Neural cell (in vitro differentiated cells): ENCODE data around the gene SLC29A1. TPM values are rescaled to one million over a fixed set of nuclear protein-coding genes. Genes with fewer than 3 reads are reported as not detected.

Source experiments
- H2AFZ ChIP-seq: fragments of 200-600, 300-800 bp; sonication (generic), shearing (Covaris generic); 2 replicates; pipeline ENCODE4 v1.6.0; 2014; ENCODE audit warnings: low read depth, mild to moderate bottlenecking, antibody characterized with exemption, low read length, moderate library complexity
- H3F3A ChIP-seq: fragments of 200-600 bp; shearing (Covaris generic); 2 replicates; pipeline ENCODE4 v1.6.1; 2016; ENCODE audit warnings: mild to moderate bottlenecking, moderate library complexity, mixed read lengths, antibody characterized with exemption, low read length; ENCODE audit not compliant: insufficient read depth, poor library complexity, severe bottlenecking
- H3K27ac ChIP-seq: fragments of 200-600, 300-800 bp; sonication (generic), shearing (Covaris generic); 2 replicates; pipeline ENCODE4 v1.5.1; 2014; ENCODE audit warnings: mild to moderate bottlenecking, low read length, moderate library complexity
- H3K27me3 ChIP-seq: fragments of 300-800, 200-600 bp; sonication (generic), shearing (Covaris generic); 2 replicates; pipeline ENCODE4 v1.6.0; 2014; ENCODE audit warnings: mild to moderate bottlenecking, low read depth, low read length, moderate library complexity; ENCODE audit not compliant: insufficient read depth
- H3K36me3 ChIP-seq: fragments of 300-800, 200-600 bp; sonication (generic), shearing (Covaris generic); 2 replicates; pipeline ENCODE4 v1.5.1; 2014; ENCODE audit warnings: mild to moderate bottlenecking, antibody characterized with exemption, low read length, moderate library complexity; ENCODE audit not compliant: insufficient read depth
- H3K4me2 ChIP-seq: fragments of 300-800, 200-600 bp; sonication (generic), shearing (Covaris generic); 2 replicates; pipeline ENCODE4 v1.6.0; 2014; ENCODE audit warnings: mild to moderate bottlenecking, low read length
- H3K4me3 ChIP-seq: fragments of 300-800, 200-600 bp; sonication (generic), shearing (Covaris generic); 2 replicates; pipeline ENCODE4 v1.5.1; 2014; ENCODE audit warnings: mild to moderate bottlenecking, low read length, moderate library complexity
- H3K79me2 ChIP-seq: fragments of 200-600 bp; shearing (Covaris generic); replicated peaks from 2 replicates; pipeline ENCODE4 v1.6.0; 2014; ENCODE audit warnings: mild to moderate bottlenecking, low read length, moderate library complexity; ENCODE audit not compliant: insufficient read depth
- H3K9ac ChIP-seq: fragments of 300-800, 200-600 bp; sonication (generic), shearing (Covaris generic); 2 replicates; pipeline ENCODE4 v1.6.1; 2016; ENCODE audit warnings: mild to moderate bottlenecking, low read length, mixed read lengths
- H3K9me2 ChIP-seq: fragments of 200-600 bp; shearing (Covaris generic); 2 replicates; pipeline ENCODE4 v1.6.1; 2016; ENCODE audit warnings: mild to moderate bottlenecking, low read length, mixed read lengths; ENCODE audit not compliant: insufficient read depth
- H3K9me3 ChIP-seq: fragments of 200-600, 300-800 bp; sonication (generic), shearing (Covaris generic); 2 replicates; pipeline ENCODE4 v1.6.1; 2016; ENCODE audit warnings: mild to moderate bottlenecking, mixed run types, low read length, moderate library complexity, mixed read lengths
- H4K20me1 ChIP-seq: fragments of 200-600 bp; shearing (Covaris generic); 2 replicates; pipeline ENCODE4 v1.6.1; 2016; ENCODE audit warnings: mild to moderate bottlenecking, mixed run types; ENCODE audit not compliant: insufficient read depth
- EP300 ChIP-seq: fragments of 450-650 bp; conservative IDR thresholded peaks from 2 replicates; pipeline ENCODE4 v1.6.1; 2014; ENCODE audit warnings: antibody characterized with exemption, mild to moderate bottlenecking, moderate library complexity; ENCODE audit not compliant: poor library complexity, severe bottlenecking
- EZH2 ChIP-seq: fragments of 200-600, 300-800 bp; shearing (Covaris generic), sonication (generic); IDR thresholded peaks from 2 replicates; pipeline ENCODE4 v1.6.1; 2014; ENCODE audit warnings: antibody characterized with exemption, low read length, borderline replicate concordance, mild to moderate bottlenecking; ENCODE audit not compliant: insufficient read depth, poor library complexity, severe bottlenecking
- MXI1 ChIP-seq: fragments of 450-650 bp; conservative IDR thresholded peaks from 2 replicates; pipeline ENCODE4 v1.6.1; 2014; ENCODE audit warnings: antibody characterized with exemption, mild to moderate bottlenecking; ENCODE audit not compliant: poor library complexity, severe bottlenecking
- POLR2AphosphoS5 ChIP-seq: IDR thresholded peaks from 2 replicates; pipeline ENCODE4 v1.6.1; 2012
- RAD21 ChIP-seq: fragments of 450-650 bp; conservative IDR thresholded peaks from 2 replicates; pipeline ENCODE4 v1.6.1; 2014; ENCODE audit warnings: antibody characterized with exemption, mild to moderate bottlenecking, moderate library complexity
- SMC3 ChIP-seq: fragments of 450-650 bp; conservative IDR thresholded peaks from 2 replicates; pipeline ENCODE4 v1.6.1; 2014; ENCODE audit warnings: antibody characterized with exemption, mild to moderate bottlenecking, moderate library complexity; ENCODE audit not compliant: poor library complexity
- TAF1 ChIP-seq: IDR thresholded peaks from 2 replicates; pipeline ENCODE4 v1.6.1; 2012; ENCODE audit warnings: low read depth
- polyA plus RNA-seq: library from polyadenylated mRNA; depleted of rRNA; stranded (reverse); fragments of >200 nt; gene quantifications from 2 replicates; pipeline ENCODE4 v1.2.3, GENCODE V29; 2014
- TF ChIP-seq, protein P1 (sequence below): fragments of 450-650 bp; IDR thresholded peaks from 2 replicates; pipeline ENCODE4 v1.5.1; 2014; ENCODE audit warnings: antibody characterized with exemption, mild to moderate bottlenecking, moderate library complexity; ENCODE audit not compliant: poor library complexity, severe bottlenecking
- TF ChIP-seq, protein P2 (sequence below): IDR thresholded peaks from 2 replicates; pipeline ENCODE4 v1.6.1; 2012; ENCODE audit warnings: borderline replicate concordance

The SLC29A1 gene
- polyA plus RNA-seq, 1 donor from 2014 or later = 18.9 TPM

DNA sequence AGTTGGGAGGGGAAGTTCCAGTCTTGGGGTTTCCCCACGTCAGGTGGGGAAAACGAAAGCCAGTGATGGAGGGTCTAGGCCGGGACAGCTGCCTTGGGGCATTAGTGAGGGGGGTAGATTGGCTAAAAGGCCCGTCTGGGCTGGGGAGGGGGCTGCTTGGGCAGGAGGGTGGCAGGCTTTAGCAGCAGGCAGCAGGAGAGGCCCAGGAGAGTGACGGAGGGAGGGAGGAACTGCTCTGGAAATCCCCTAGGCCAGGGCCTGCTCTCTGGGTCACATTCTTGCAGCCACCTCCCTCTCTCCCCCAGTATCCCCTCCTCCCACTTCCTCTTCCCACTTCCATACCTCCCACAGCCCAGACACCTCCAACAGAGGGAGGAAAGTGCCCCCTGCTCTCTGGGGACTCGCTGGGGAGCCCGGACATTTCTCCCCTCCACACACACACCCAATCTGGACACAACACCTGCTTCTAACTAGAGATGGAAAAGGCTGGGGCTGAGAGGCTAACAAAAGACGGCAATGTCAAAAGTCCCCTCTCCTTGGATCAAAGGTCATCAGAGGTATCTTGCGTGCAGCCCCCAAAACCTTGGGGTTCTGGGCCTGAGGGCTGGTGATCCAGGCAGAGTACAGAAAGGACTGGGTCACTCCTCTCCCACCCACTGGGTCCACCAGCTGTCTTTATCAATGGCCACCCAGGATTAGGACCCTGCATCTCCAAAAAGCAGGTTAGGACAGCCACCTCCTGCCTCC is 40.1 kb downstream of the SLC29A1 start:
- Histone ChIP-seq H3K27me3 (no peaks in the 10 kb centered on the region), H3K36me3 (no peaks in the 10 kb centered on the region), H4K20me1 (peaks cover 4% of the 10 kb centered on the region), H2AFZ (no peak overlapping the region), H3K4me3 (peak overlapping the region; percentile 96), H3K4me2 (peak overlapping the region; percentile 95), H3K79me2 (peaks cover 14% of the 10 kb centered on the region), H3F3A (no peaks in the 10 kb centered on the region), H3K9me3 (no peaks in the 10 kb centered on the region), H3K9ac (peak overlapping the region; percentile 79), H3K9me2 (no peaks in the 10 kb centered on the region), H3K27ac (no peak overlapping the region)
- TF ChIP-seq TAF1 = no peak
- TF ChIP-seq POLR2AphosphoS5 = no peak
- TF ChIP-seq RAD21 = no peak
- TF ChIP-seq, protein P1, sequence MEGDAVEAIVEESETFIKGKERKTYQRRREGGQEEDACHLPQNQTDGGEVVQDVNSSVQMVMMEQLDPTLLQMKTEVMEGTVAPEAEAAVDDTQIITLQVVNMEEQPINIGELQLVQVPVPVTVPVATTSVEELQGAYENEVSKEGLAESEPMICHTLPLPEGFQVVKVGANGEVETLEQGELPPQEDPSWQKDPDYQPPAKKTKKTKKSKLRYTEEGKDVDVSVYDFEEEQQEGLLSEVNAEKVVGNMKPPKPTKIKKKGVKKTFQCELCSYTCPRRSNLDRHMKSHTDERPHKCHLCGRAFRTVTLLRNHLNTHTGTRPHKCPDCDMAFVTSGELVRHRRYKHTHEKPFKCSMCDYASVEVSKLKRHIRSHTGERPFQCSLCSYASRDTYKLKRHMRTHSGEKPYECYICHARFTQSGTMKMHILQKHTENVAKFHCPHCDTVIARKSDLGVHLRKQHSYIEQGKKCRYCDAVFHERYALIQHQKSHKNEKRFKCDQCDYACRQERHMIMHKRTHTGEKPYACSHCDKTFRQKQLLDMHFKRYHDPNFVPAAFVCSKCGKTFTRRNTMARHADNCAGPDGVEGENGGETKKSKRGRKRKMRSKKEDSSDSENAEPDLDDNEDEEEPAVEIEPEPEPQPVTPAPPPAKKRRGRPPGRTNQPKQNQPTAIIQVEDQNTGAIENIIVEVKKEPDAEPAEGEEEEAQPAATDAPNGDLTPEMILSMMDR = no peak
- no peak for TF ChIP-seq EZH2
- TF ChIP-seq MXI1 = no peak

DNA sequence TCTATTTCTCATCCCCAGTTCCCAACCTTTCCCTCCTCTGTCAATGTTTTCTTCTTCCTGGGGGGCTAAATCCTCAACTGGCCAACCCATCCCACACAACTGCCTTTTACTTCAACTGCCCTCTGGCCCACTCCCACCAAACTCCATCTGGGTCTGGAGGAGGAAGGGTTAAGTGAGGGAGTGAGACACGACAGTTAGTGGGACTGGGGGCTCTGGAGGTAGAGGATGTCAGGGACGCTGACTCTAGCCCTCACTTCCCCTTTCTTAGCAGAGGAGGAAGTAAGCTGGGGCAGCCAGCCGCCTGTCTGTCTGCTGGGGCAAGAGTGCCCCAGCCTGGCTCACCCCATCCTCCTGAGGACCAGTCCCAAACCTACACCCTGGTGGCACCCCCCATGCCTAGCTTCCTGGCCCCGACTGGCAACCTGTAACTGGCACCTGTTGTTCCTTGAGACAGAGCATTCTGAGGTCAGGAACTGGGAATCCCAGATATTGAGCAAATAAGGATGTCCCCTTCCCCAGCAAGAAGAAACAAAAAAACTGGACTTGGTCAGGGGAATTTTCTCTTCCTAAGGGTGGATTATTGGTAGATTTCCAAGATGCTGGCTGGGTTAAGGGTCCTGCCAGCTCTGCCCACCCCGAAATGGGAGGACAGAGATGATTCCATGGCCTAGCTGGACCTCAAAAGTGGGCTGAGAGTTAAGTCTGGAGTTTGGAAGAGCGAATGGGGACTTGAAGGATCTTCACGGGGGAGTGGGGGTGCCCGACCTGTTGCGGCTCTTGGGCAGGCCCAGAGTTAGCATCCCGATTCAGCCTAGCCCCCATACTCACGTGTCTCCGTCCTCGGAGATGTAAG is 41.0 kb downstream of the SLC29A1 start:
- no peaks in the 10 kb centered on the region for H3K9me2 ChIP-seq
- H3K27me3 ChIP-seq = no peaks in the 10 kb centered on the region
- H3K27ac ChIP-seq = peak overlapping the region; percentile 69
- H4K20me1 ChIP-seq = peaks cover 4% of the 10 kb centered on the region
- peak overlapping the region; percentile 79 for H3K9ac ChIP-seq
- peak overlapping the region; percentile 96 for H3K4me3 ChIP-seq
- H2AFZ ChIP-seq = peak overlapping the region; percentile 48
- no peaks in the 10 kb centered on the region for H3F3A ChIP-seq
- H3K36me3 ChIP-seq = no peaks in the 10 kb centered on the region
- peaks cover 14% of the 10 kb centered on the region for H3K79me2 ChIP-seq
- TF ChIP-seq RAD21 = no peak
- peak overlapping the region; percentile 95 for H3K4me2 ChIP-seq
- no peaks in the 10 kb centered on the region for H3K9me3 ChIP-seq

DNA sequence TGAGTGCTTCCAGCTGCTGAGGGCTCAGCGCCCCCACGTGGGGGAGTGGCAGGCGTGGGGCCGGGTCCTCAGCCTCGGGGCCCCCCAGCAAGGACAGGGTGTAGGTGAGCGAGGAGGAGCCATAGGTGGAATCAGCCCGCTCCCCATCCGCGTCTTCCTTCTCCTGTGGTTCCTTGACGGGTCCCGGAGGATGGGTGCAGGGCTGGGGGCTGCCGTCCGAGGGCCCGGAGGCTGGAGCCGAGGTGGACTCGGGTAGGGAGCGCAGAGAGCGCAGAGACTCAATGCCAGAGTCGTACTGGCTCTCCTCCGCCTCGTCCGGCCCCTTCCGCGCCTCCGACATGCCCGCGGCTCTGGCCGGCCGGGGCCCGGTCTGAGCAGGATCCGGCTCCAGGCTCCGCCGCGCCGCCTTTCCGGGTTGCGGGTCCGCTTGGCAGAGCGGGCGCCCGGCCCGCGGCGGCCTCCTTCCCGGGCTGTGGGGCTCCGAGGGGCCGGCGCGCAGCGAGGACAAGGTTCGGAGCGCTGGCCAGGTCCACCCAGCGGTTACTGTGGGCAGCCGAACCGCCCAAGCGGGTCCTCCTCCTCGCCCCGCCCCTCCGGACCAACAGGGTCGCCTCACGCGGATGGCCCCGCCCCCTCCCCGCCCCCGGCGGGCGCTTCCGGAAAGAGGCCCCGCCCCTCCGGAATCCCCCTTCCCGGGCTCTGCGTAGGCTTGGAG is 41.8 kb downstream of the SLC29A1 start, which contains the start of gene NFKBIE:
Gene NFKBIE, minus strand, starts transcription at position 545 of the 715 bp plus-strand sequence. Its CDS starts 205 bp downstream, at position 340.
- no peaks in the 10 kb centered on the region for H3K27me3 ChIP-seq
- H2AFZ ChIP-seq = peak within 1 kb of the TSS; percentile 48
- peak within 1 kb of the TSS; percentile 79 for H3K9ac ChIP-seq
- peak within 1 kb of the TSS; percentile 96 for H3K4me3 ChIP-seq
- no peaks in the 10 kb centered on the region for H3F3A ChIP-seq
- H3K9me2 ChIP-seq = no peaks in the 10 kb centered on the region
- peak within 1 kb of the TSS; percentile 69 for H3K27ac ChIP-seq
- peaks cover 4% of the 10 kb centered on the region for H4K20me1 ChIP-seq
- H3K79me2 ChIP-seq = peaks cover 14% of the 10 kb centered on the region
- peak within 1 kb of the TSS; percentile 95 for H3K4me2 ChIP-seq
- no peaks in the 10 kb centered on the region for H3K9me3 ChIP-seq
- TF ChIP-seq SMC3 (peak; percentile 72), TAF1 (no peak), POLR2AphosphoS5 (peak; percentile 58), EP300 (peak; percentile 47), RAD21 (peak; percentile 70), MXI1 (peak; percentile 88), EZH2 (no peak)
- TF ChIP-seq, protein P1 = peak; percentile 79
- TF ChIP-seq, protein P2, sequence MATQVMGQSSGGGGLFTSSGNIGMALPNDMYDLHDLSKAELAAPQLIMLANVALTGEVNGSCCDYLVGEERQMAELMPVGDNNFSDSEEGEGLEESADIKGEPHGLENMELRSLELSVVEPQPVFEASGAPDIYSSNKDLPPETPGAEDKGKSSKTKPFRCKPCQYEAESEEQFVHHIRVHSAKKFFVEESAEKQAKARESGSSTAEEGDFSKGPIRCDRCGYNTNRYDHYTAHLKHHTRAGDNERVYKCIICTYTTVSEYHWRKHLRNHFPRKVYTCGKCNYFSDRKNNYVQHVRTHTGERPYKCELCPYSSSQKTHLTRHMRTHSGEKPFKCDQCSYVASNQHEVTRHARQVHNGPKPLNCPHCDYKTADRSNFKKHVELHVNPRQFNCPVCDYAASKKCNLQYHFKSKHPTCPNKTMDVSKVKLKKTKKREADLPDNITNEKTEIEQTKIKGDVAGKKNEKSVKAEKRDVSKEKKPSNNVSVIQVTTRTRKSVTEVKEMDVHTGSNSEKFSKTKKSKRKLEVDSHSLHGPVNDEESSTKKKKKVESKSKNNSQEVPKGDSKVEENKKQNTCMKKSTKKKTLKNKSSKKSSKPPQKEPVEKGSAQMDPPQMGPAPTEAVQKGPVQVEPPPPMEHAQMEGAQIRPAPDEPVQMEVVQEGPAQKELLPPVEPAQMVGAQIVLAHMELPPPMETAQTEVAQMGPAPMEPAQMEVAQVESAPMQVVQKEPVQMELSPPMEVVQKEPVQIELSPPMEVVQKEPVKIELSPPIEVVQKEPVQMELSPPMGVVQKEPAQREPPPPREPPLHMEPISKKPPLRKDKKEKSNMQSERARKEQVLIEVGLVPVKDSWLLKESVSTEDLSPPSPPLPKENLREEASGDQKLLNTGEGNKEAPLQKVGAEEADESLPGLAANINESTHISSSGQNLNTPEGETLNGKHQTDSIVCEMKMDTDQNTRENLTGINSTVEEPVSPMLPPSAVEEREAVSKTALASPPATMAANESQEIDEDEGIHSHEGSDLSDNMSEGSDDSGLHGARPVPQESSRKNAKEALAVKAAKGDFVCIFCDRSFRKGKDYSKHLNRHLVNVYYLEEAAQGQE = no peak
- H3K36me3 ChIP-seq = no peaks in the 10 kb centered on the region
